Spinal cord (tissue), 10 donors: Measurements from ENCODE around the gene ARHGAP23. TPM values are rescaled to one million over a fixed set of nuclear protein-coding genes. Genes with fewer than 3 reads are reported as not detected.
A peak's percentile ranks its signal among the peaks of the same experiment; 100 is the strongest.

Source experiments
- DNase-seq, 6 donors: peaks; one replicate each; pipeline versions ENCODE4 v3.0.0 to v3.0.0-alpha.2; 2013 to 2015; ENCODE audit warnings: low spot score in 6 of 6, low read depth in 4 of 6
- H3K27ac ChIP-seq: one replicate; pipeline ENCODE4 v1.5.1; 2013; ENCODE audit warnings: low read depth, low read length, control low read depth
- H3K27me3 ChIP-seq: one replicate; pipeline ENCODE4 v1.6.1; 2013; ENCODE audit warnings: low read length; ENCODE audit not compliant: control insufficient read depth, insufficient read depth
- H3K36me3 ChIP-seq: one replicate; pipeline ENCODE4 v1.6.1; 2013; ENCODE audit warnings: low read length; ENCODE audit not compliant: control insufficient read depth, insufficient read depth
- H3K4me1 ChIP-seq: one replicate; pipeline ENCODE4 v1.6.1; 2013; ENCODE audit warnings: low read length; ENCODE audit not compliant: control insufficient read depth, insufficient read depth
- H3K4me3 ChIP-seq: one replicate; pipeline ENCODE4 v1.5.1; 2013; ENCODE audit warnings: low read depth, low read length, control low read depth
- H3K9me3 ChIP-seq: one replicate; pipeline ENCODE4 v1.6.1; 2013; ENCODE audit warnings: low read length; ENCODE audit not compliant: control insufficient read depth, insufficient read depth
- WGBS: methylation state at CpG from one replicate; pipeline ENCODE4 v1.1.5; 2013; ENCODE audit warnings: missing lambda C conversion rate; ENCODE audit not compliant: insufficient coverage; 5-methylcytosine and 5-hydroxymethylcytosine counted together
- polyA plus RNA-seq, 2 donors: library from polyadenylated mRNA; unstranded; fragments of 120-200 nt; gene quantifications; one replicate each; pipeline ENCODE4 v1.2.1, GENCODE V29; 2013; ENCODE audit not compliant: insufficient read length in 2 of 2
- total RNA-seq, 2 donors: library from RNA; depleted of rRNA in 1 of 2; stranded (reverse); fragments of 120-200 nt in 1 of 2; fragments of >200 nt in 1 of 2; gene quantifications; one replicate each; pipeline versions ENCODE4 v1.2.3 to v1.2.4, GENCODE V29; 2013 to 2014
- donor health status: healthy.

The ARHGAP23 gene
- total and polyA plus RNA-seq, 4 donors: 49.0 to 88.0 (median 60.8) TPM

DNA sequence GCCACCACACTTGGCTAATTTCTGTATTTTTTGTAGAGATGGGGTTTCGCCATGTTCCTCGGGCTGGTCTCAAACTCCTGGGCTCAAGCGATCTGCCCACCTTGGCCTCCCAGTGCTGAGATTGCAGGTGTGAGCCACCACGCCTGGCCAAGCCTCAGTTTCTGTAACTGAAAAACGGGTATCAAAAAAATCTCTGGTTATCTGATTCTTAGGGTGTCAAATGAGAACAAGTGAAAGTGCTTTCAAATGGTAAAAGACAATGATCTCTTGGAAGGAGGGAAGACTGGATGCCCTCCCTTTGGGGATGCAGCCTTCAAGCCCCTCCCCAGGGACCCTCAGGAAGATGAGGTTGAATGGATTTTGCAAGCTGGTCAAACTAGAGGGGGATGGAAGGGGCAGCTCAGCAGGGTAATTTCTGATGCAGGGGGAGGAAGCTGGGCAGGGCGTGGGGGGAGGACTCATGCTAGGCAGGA, 22.3 kb downstream of the ARHGAP23 start:
- H3K36me3 ChIP-seq: peaks cover 13% of the 10 kb centered on the region
- peaks cover 21% of the 10 kb centered on the region for H3K27me3 ChIP-seq
- no peaks in the 10 kb centered on the region for H3K9me3 ChIP-seq
- H3K4me1 ChIP-seq: peaks cover 78% of the 10 kb centered on the region
- peak overlapping the region; percentile 80 for H3K27ac ChIP-seq
- no peak overlapping the region for H3K4me3 ChIP-seq
- no peak for DNase-seq
- 87% methylated on average over 5 of the region's 6 CpGs for WGBS

DNA sequence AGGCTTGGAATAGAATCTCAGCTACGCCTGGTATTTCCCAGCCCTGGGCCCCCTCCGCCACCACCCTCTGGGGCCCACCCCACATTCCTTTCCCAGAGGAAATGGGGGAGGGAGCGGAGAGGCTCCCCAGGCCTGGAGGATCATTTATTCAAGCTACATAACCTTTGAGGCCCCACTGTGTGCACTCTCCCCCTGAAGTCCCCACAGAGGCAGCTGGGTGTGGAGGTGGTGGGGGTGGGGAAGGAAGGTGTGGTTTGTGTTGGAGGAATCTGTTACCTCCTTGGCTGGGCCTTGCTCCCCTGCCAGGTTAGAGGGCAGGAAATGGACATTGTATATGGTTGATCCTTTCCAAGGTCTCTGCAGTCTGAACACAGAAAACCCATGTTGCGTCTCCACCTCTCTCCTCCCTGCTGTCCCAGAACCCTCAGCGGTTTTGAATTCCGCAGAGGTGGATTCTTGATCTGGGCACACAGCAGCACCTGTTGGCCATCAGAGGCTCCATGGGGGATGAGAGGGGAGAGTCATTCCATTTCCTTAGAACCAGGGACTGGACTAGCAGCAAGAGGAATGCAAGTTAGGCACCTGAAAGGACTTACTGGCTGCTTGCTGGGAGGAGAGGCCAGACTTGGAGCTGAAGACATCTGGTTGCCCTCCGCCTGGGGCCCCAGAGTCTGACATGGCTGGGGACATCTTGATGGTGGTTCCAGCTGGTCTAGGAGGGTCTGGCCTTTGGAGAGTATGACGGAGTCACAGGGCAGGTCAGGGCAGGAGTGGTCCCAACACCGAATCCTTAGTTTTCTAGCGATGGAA, 23.0 kb downstream of the ARHGAP23 start:
- H3K27ac ChIP-seq: peak overlapping the region; percentile 80
- H3K9me3 ChIP-seq: no peaks in the 10 kb centered on the region
- WGBS: 80% methylated on average over 2 of the region's 10 CpGs
- DNase-seq: peak in 1 of 6 donors; percentile 55
- peaks cover 9% of the 10 kb centered on the region for H3K36me3 ChIP-seq
- peaks cover 83% of the 10 kb centered on the region for H3K4me1 ChIP-seq
- H3K4me3 ChIP-seq: peak overlapping the region; percentile 14
- H3K27me3 ChIP-seq: peaks cover 21% of the 10 kb centered on the region

- peaks cover 9% of the 10 kb centered on the region for H3K36me3 ChIP-seq
- peak overlapping the region; percentile 14 for H3K4me3 ChIP-seq
- no peaks in the 10 kb centered on the region for H3K9me3 ChIP-seq
- no peak for DNase-seq
- H3K27me3 ChIP-seq: peaks cover 21% of the 10 kb centered on the region
- H3K4me1 ChIP-seq: peaks cover 83% of the 10 kb centered on the region
- H3K27ac ChIP-seq: peak overlapping the region; percentile 80
- 30% methylated on average over 9 of the region's 18 CpGs for WGBS
Observed at GRCh38 chr17:38451840-38452529, 23.7 kb downstream of the ARHGAP23 start.

- DNase-seq: no peak
- H3K9me3 ChIP-seq: no peaks in the 10 kb centered on the region
- H3K36me3 ChIP-seq: peaks cover 10% of the 10 kb centered on the region
- H3K4me1 ChIP-seq: peaks cover 76% of the 10 kb centered on the region
- no peak overlapping the region for H3K4me3 ChIP-seq
- peak overlapping the region; percentile 80 for H3K27ac ChIP-seq
- WGBS: 84% methylated on average over 6 of the region's 6 CpGs
- H3K27me3 ChIP-seq: peaks cover 21% of the 10 kb centered on the region
Observed at GRCh38 chr17:38452719-38453118, 24.5 kb downstream of the ARHGAP23 start.

- Histone ChIP-seq H3K36me3 (peaks cover 22% of the 10 kb centered on the region), H3K4me3 (peak overlapping the region; percentile 20), H3K27me3 (peaks cover 21% of the 10 kb centered on the region), H3K27ac (peak overlapping the region; percentile 6), H3K4me1 (peaks cover 66% of the 10 kb centered on the region), H3K9me3 (no peaks in the 10 kb centered on the region)
- no peak for DNase-seq
- WGBS: 4% methylated on average over 44 of the region's 44 CpGs
Observed at GRCh38 chr17:38453951-38454421, 25.7 kb downstream of the ARHGAP23 start.

GRCh38 chr17:38454532-38454931, 26.3 kb downstream of the ARHGAP23 start:
- Histone ChIP-seq H3K9me3 (no peaks in the 10 kb centered on the region), H3K36me3 (peaks cover 22% of the 10 kb centered on the region), H3K27me3 (peaks cover 19% of the 10 kb centered on the region), H3K4me1 (peaks cover 62% of the 10 kb centered on the region), H3K27ac (peak overlapping the region; percentile 6), H3K4me3 (peak overlapping the region; percentile 20)
- 30% methylated on average over 12 of the region's 12 CpGs for WGBS
- DNase-seq: peak in 1 of 6 donors; percentile 53

DNA sequence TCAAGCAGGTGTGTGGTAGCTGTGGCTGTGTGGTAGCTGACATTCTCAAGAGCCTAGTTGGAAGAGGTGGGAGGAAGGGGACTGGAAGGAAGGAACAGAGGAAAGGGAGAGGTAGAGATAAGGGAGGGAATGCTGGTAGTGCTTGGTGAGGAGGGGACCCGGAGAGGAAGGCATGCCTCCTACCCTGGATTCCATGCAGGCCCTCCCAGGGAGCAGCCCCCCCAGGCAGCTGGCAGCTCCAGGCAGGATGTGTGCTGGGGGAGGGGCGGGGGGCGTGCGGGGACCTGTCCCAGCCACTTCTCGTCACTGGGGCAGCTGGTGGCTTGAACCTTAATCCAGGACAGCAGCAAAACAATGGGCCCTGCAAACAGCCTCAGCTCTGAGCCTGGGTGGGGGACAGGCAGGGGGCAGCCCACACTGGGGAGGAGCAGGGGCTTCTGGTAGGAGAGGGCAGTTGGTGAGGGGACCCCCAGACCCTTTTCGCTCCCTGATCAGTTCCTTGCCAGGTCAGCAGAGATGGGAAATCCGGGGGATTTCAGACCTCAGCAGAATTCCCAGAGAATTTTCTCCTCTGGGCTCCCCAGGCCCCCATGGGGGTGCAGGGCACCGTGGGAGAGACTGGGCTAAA, 27.1 kb downstream of the ARHGAP23 start:
- WGBS: 39% methylated on average over 6 of the region's 8 CpGs
- H3K27ac ChIP-seq: no peak overlapping the region
- peaks cover 64% of the 10 kb centered on the region for H3K4me1 ChIP-seq
- H3K36me3 ChIP-seq: peaks cover 27% of the 10 kb centered on the region
- H3K27me3 ChIP-seq: peaks cover 19% of the 10 kb centered on the region
- no peaks in the 10 kb centered on the region for H3K9me3 ChIP-seq
- H3K4me3 ChIP-seq: no peak overlapping the region
- DNase-seq: no peak

- Histone ChIP-seq H3K27ac (no peak overlapping the region), H3K4me3 (no peak overlapping the region), H3K4me1 (peaks cover 64% of the 10 kb centered on the region), H3K27me3 (peaks cover 14% of the 10 kb centered on the region), H3K9me3 (no peaks in the 10 kb centered on the region), H3K36me3 (peaks cover 35% of the 10 kb centered on the region)
- 57% methylated on average over 4 of the region's 9 CpGs for WGBS
- no peak for DNase-seq
Observed at GRCh38 chr17:38456031-38456815, 28.0 kb downstream of the ARHGAP23 start.
